Kidney (tissue), 14 donors: ENCODE results near the gene PRKAR2A. TPM values are rescaled to one million over a fixed set of nuclear protein-coding genes. Genes with fewer than 3 reads are reported as not detected.
"Not testable (repeated sequence)": the region's sequence is repeated elsewhere in the genome, so short reads cannot be mapped to it uniquely, and the experiment has no call there.

Source experiments
- DNase-seq, 5 donors: peaks; one replicate each; pipeline ENCODE4 v3.0.0-alpha.2; 2013 to 2020
- FAIRE-seq: peaks from 2 replicates; lab custom pipeline; 2012; peaks lifted over from hg19 to GRCh38; lab: Jason Lieb, UNC
- H3K27ac ChIP-seq, 2 donors: one replicate each; pipeline ENCODE4 v1.7.0; 2013; ENCODE audit warnings: low read depth in 2 of 2, low read length in 2 of 2, inconsistent platforms in 1 of 2
- H3K27me3 ChIP-seq: one replicate; pipeline ENCODE4 v1.7.1; 2013; ENCODE audit warnings: low read length, inconsistent platforms; ENCODE audit not compliant: control insufficient read depth, insufficient read depth
- H3K36me3 ChIP-seq, 3 donors: one replicate each; pipeline versions ENCODE4 v1.7.0 to v1.7.1; 2013; ENCODE audit warnings: low read length in 3 of 3, control low read depth in 1 of 3, inconsistent platforms in 1 of 3; ENCODE audit not compliant: insufficient read depth in 3 of 3, control insufficient read depth in 2 of 3
- H3K4me1 ChIP-seq, 3 donors: one replicate each; pipeline versions ENCODE4 v1.7.0 to v1.7.1; 2013; ENCODE audit warnings: low read length in 3 of 3, inconsistent platforms in 1 of 3, low read depth in 1 of 3; ENCODE audit not compliant: control insufficient read depth in 2 of 3, insufficient read depth in 2 of 3
- H3K4me3 ChIP-seq, 3 donors: one replicate each; pipeline versions ENCODE4 v1.7.0 to v1.8.1; 2013; ENCODE audit warnings: low read length in 3 of 3, control low read depth in 1 of 3, inconsistent platforms in 1 of 3
- H3K9ac ChIP-seq, 3 donors: one replicate each; pipeline versions ENCODE4 v1.7.0 to v1.7.1; 2013; ENCODE audit warnings: low read length in 3 of 3, control low read depth in 1 of 3, inconsistent platforms in 1 of 3
- H3K9me3 ChIP-seq, 3 donors: one replicate each; pipeline versions ENCODE4 v1.7.0 to v1.7.1; 2013; ENCODE audit warnings: low read length in 3 of 3, control low read depth in 1 of 3, inconsistent platforms in 1 of 3; ENCODE audit not compliant: control insufficient read depth in 2 of 3, insufficient read depth in 1 of 3
- CTCF ChIP-seq: IDR thresholded peaks from 3 replicates; pipeline ENCODE4 v1.5.1; 2012; ENCODE audit warnings: mild to moderate bottlenecking, moderate library complexity, borderline replicate concordance; ENCODE audit not compliant: insufficient read depth; ENCODE audit errors: extremely low read depth
- intact Hi-C: fragments of 100-400 bp; cut with DNase I; formaldehyde crosslinking; loops from one replicate; pipeline ENCODE4 v1.11.1; 2022
- polyA plus RNA-seq: library from polyadenylated mRNA; stranded (reverse); fragments of 350-450 nt; fragmentation: Illumina TruSeq; extraction: RNeasy Lipid Tissue Mini Kit (QIAGEN cat#74804); gene quantifications from one replicate; pipeline ENCODE4 v1.2.3, GENCODE V29; 2014; ENCODE audit warnings: low read depth, low replicate concordance; ENCODE audit not compliant: insufficient read depth
- total RNA-seq: library from RNA; stranded (reverse); fragmentation: NEBNext Ultra II Directional; extraction: Animal tissue kit (Norgen Biotek cat#: 25700); gene quantifications from one replicate; pipeline ENCODE4 v1.2.1, GENCODE V29; 2021
- donor health status: control.
- donor health status: control.
- donor health status: control.
- donor health status: control.
- donor health status: control.
- donor health status: DM: yes; HTN: yes; CAD: no.
- donor health status: Normal renal cell carcinoma (clear cell type).

The PRKAR2A gene
- total and polyA plus RNA-seq, 2 donors from 2014 or later: 10.4 to 49.9 TPM

DNA sequence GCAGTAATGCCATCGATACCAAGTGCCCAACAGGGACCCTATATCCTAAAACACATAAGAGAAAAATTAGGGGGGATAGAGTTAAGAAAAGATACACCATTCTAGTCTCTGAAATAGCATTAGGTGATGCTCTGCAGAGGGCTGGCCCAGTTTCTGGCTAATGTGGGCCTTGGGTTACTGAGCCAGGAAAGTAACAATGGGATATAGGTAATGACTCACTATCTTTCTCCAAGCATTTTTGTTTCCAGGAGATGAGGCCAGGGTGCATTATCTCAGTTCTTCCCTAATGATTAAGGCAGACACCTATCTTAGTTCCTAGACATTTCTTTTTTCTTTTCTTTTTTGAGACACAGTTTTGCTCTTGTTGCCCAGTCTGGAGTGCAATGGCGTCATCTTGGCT, 50.0 kb downstream of the PRKAR2A start:
- Histone ChIP-seq H3K4me3 (no peak overlapping the region), H3K9me3 (no peaks in the 10 kb centered on the region), H3K4me1 (no peaks in the 10 kb centered on the region), H3K27ac (no peak overlapping the region), H3K36me3 (no peaks in the 10 kb centered on the region), H3K27me3 (no peaks in the 10 kb centered on the region), H3K9ac (no peak overlapping the region)
- intact Hi-C loops: no loop called here
- FAIRE-seq (no peak), DNase-seq (no peak)
- no peak for TF ChIP-seq CTCF

- Histone ChIP-seq H3K36me3 (no peaks in the 10 kb centered on the region), H3K4me3 (no peak overlapping the region), H3K9ac (no peak overlapping the region), H3K9me3 (no peaks in the 10 kb centered on the region), H3K4me1 (no peaks in the 10 kb centered on the region), H3K27ac (no peak overlapping the region), H3K27me3 (no peaks in the 10 kb centered on the region)
- peak in 2 of 5 donors; percentile 60 to 61 for DNase-seq
- FAIRE-seq: no peak
- TF ChIP-seq CTCF: no peak
- intact Hi-C loops: no loop called here
These were observed 51.5 kb downstream of the PRKAR2A start for GRCh38 chr3:48795997-48796732.

- H3K4me1 ChIP-seq, H3K27ac ChIP-seq, FAIRE-seq, H3K27me3 ChIP-seq, H3K9me3 ChIP-seq, intact Hi-C loops, DNase-seq, H3K4me3 ChIP-seq, H3K36me3 ChIP-seq, H3K9ac ChIP-seq: not testable (repeated sequence)
These were observed 54.2 kb downstream of the PRKAR2A start for GRCh38 chr3:48793484-48793883.

GRCh38 chr3:48789665-48790064, 58.0 kb downstream of the PRKAR2A start:
- intact Hi-C loops: no loop called here
- H3K36me3 ChIP-seq: no peaks in the 10 kb centered on the region
- FAIRE-seq: no peak

More at GRCh38 chr3:48789665-48790064, 58.0 kb downstream of the PRKAR2A start:
- Histone ChIP-seq H3K27me3 (no peaks in the 10 kb centered on the region), H3K27ac (no peak overlapping the region), H3K9me3 (no peaks in the 10 kb centered on the region), H3K9ac (no peak overlapping the region), H3K4me1 (no peaks in the 10 kb centered on the region), H3K4me3 (no peak overlapping the region)
- DNase-seq: no peak
- no peak for TF ChIP-seq CTCF
